K562 (cell line): ENCODE measurements around the gene CNPY2. TPM values are rescaled to one million over a fixed set of nuclear protein-coding genes. Genes with fewer than 3 reads are reported as not detected.
A peak's percentile ranks its signal among the peaks of the same experiment; 100 is the strongest.

Source experiments
- AFF1 ChIP-seq, 2 experiments: fragments of 450-650 bp; IDR thresholded peaks; 2 replicates each; pipeline ENCODE4 v1.6.1; 2018; ENCODE audit warnings: mild to moderate bottlenecking in 2 of 2, low read depth in 1 of 2; ENCODE audit not compliant: partially characterized antibody in 2 of 2
- BCL6 ChIP-seq: fragments of 250-450 bp; sonication (Bioruptor Pico); IDR thresholded peaks from 2 replicates; pipeline ENCODE4 v1.4.0; 2020
- CCAR2 ChIP-seq: fragments of 200-400 bp; formaldehyde crosslinking; IDR thresholded peaks from 2 replicates; pipeline ENCODE4 v1.6.1; 2017; ENCODE audit warnings: mild to moderate bottlenecking, low read depth, low read length
- ETV1 ChIP-seq: fragments of 450-650 bp; conservative IDR thresholded peaks from 2 replicates; pipeline ENCODE4 v1.6.1; 2016; ENCODE audit warnings: missing genetic modification characterization, control low read depth, low read depth, missing compliant biosample characterization
- EWSR1 ChIP-seq: fragments of 450-650 bp; IDR thresholded peaks from 2 replicates; pipeline ENCODE4 v1.6.1; 2018; ENCODE audit warnings: borderline replicate concordance, mild to moderate bottlenecking, low read depth, moderate library complexity; ENCODE audit not compliant: partially characterized antibody
- GTF2B ChIP-seq: IDR thresholded peaks from 2 replicates; pipeline ENCODE4 v1.6.1; 2011; ENCODE audit not compliant: insufficient read length; ENCODE audit errors: extremely low read depth
- HSF4 ChIP-seq: fragments of 250-450 bp; sonication (Bioruptor Pico); IDR thresholded peaks from 2 replicates; pipeline ENCODE4 v2.1.2; 2022; ENCODE audit warnings: mild to moderate bottlenecking, moderate library complexity, borderline replicate concordance
- MAFG ChIP-seq: fragments of 450-650 bp; conservative IDR thresholded peaks from 2 replicates; pipeline ENCODE4 v1.6.1; 2016; ENCODE audit warnings: missing genetic modification characterization, missing compliant biosample characterization
- MCM7 ChIP-seq, 2 experiments: fragments of 450-650 bp; IDR thresholded peaks; 2 replicates each; pipeline ENCODE4 v1.6.1; 2016 to 2018
- PATZ1 ChIP-seq: fragments of 250-450 bp; sonication (Bioruptor Pico); IDR thresholded peaks from 2 replicates; pipeline ENCODE4 v1.5.0; 2020; ENCODE audit warnings: mild to moderate bottlenecking, borderline replicate concordance
- SMARCC2 ChIP-seq: fragments of 450-650 bp; IDR thresholded peaks from 2 replicates; pipeline ENCODE4 v1.6.1; 2017; ENCODE audit warnings: antibody characterized with exemption, moderate library complexity, mild to moderate bottlenecking, low read depth
- THRA ChIP-seq: fragments of 450-650 bp; IDR thresholded peaks from 2 replicates; pipeline ENCODE4 v1.6.1; 2017; ENCODE audit warnings: mild to moderate bottlenecking, moderate library complexity
- ZKSCAN1 ChIP-seq: fragments of 150-350 bp; IDR thresholded peaks from 2 replicates; pipeline ENCODE4 v1.6.1; 2016; ENCODE audit warnings: low read depth, low read length
- ZNF133 ChIP-seq: fragments of 250-450 bp; sonication (Bioruptor Pico); IDR thresholded peaks from 2 replicates; pipeline ENCODE4 v1.4.0; 2020; ENCODE audit warnings: mild to moderate bottlenecking
- ZNF639 ChIP-seq, 2 experiments: fragments of 200-800 bp in 1 of 2; sonication (Bioruptor generic) in 1 of 2; sonication (generic) in 1 of 2; formaldehyde crosslinking in 1 of 2; IDR thresholded peaks in 1 of 2; conservative IDR thresholded peaks in 1 of 2; 2 replicates each; pipeline versions ENCODE4 v1.5.0 to v1.6.1; 2016 to 2020; ENCODE audit warnings: missing compliant biosample characterization in 1 of 2, missing genetic modification characterization in 1 of 2, missing genetic modification reagents in 1 of 2
- ZNF668 ChIP-seq: fragments of 250-450 bp; sonication (Bioruptor Pico); IDR thresholded peaks from 2 replicates; pipeline ENCODE4 v1.8.0; 2022; ENCODE audit warnings: mild to moderate bottlenecking, inconsistent platforms
- polyA plus RNA-seq, 8 experiments: library from polyadenylated mRNA; depleted of rRNA in 4 of 8; stranded (reverse) in 5 of 8; unstranded in 3 of 8; fragments of >200 nt; fragmentation: Nextera tagmentation in 2 of 8; fragmentation: Illumina TruSeq in 1 of 8; extraction: Ambion mirVana in 2 of 8; extraction: Trizol in 1 of 8; gene quantifications; 2 replicates each; pipeline versions ENCODE4 v1.2.1 to v1.2.3, GENCODE V29; 2011 to 2014; ENCODE audit warnings: inconsistent platforms in 1 of 8, missing spikeins in 1 of 8
- total RNA-seq, 7 experiments: library from RNA; depleted of rRNA in 6 of 7; stranded (reverse); fragments of >200 nt in 6 of 7; fragmentation: Illumina TruSeq in 2 of 7; extraction: Trizol in 2 of 7; gene quantifications; 2 replicates each; pipeline versions ENCODE4 v1.2.1 to v1.2.3, GENCODE V29; 2011 to 2021; ENCODE audit warnings: low replicate concordance in 1 of 7

The CNPY2 gene
- total and polyA plus RNA-seq, 9 of the 15 experiments (the other 6 are each of a cell fraction or from before 2014, with no cell fraction given) = 33.8 to 190 (median 138) TPM

GRCh38 chr12:56336361-56337167 is 20.8 kb upstream of the CNPY2 start (continued):
- TF ChIP-seq AFF1 (IDR thresholded peaks at IDR 0.05; ENCODE audit: low read depth in 1 of 2, partially characterized antibody in 2 of 2) (peak; percentile 44 to 86), MCM7 (IDR thresholded peaks at IDR 0.05) (no peak), CCAR2 (no peak), THRA (no peak), BCL6 (CRISPR knock-in tag) (no peak), PATZ1 (no peak), ZNF639 (CRISPR knock-in tag; conservative IDR thresholded peaks at IDR 0.05 in 1 of 2, IDR thresholded peaks at IDR 0.05 in 1 of 2) (peak in 1 of 2 experiments; percentile 57; a peak in 1 of 4 replicates), MAFG (no peak), ZNF133 (CRISPR knock-in tag) (no peak), ETV1 (peak; percentile 77), ZNF668 (0 out of 2 replicates have a peak, but pooled peaks have one; percentile 32), EWSR1 (no peak), SMARCC2 (no peak), ZKSCAN1 (no peak), GTF2B (peak; percentile 64), HSF4 (CRISPR knock-in tag) (no peak)
